ENCODE measurements around the gene DDX46.
A peak's percentile ranks its signal among the peaks of the same experiment; 100 is the strongest.
"Not testable (repeated sequence)": the region's sequence is repeated elsewhere in the genome, so short reads cannot be mapped to it uniquely, and the experiment has no call there.

DDX46 gene

DNA sequence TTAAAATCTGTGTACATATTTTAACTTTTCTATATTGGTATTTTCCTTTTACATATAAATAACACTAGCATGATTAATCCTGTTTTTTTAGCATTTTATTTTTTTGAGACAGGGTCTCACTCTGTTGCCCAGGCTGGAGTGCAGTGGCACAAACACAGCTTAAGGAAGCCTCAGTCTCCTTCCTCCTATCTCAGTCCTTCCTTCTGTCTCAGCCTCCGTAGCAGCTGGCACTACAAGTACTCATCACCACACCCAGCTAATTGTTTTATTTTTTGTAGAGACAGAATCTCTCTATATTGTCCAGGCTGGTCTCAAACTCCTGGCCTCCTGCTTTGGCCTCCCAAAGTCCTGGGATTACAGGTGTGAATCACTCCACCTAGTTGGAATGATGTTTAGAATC lies 85.7 kb downstream of the DDX46 start:
- no peak for DNase-seq (ENCODE audit: low read depth)

DNA sequence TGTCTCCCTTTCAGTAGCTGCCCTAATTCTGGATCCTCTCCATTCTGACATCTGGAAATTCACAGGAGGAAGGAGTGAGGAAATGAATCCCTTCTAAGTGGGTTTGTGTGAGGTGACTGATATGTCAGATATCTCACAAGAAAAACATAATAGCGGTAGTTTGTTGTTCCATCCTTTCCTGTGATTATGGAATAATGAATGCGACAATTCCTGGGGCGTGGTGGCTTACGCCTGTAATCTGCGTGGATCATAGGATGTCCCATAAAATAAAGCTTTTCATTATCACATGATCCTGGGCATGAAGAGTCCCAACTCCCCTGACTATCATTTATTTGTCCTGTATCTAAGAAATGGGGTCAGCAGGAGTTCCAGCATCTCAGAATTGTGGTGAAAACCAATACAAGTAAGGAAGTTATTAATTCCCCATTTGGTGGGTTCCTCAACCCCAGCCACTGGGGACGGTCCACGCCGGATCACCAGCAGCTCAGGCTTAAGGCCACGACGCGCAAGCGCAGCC lies 86.8 kb downstream of the DDX46 start:
- DNase-seq (ENCODE audit: low read depth): peak; percentile 9

DNA sequence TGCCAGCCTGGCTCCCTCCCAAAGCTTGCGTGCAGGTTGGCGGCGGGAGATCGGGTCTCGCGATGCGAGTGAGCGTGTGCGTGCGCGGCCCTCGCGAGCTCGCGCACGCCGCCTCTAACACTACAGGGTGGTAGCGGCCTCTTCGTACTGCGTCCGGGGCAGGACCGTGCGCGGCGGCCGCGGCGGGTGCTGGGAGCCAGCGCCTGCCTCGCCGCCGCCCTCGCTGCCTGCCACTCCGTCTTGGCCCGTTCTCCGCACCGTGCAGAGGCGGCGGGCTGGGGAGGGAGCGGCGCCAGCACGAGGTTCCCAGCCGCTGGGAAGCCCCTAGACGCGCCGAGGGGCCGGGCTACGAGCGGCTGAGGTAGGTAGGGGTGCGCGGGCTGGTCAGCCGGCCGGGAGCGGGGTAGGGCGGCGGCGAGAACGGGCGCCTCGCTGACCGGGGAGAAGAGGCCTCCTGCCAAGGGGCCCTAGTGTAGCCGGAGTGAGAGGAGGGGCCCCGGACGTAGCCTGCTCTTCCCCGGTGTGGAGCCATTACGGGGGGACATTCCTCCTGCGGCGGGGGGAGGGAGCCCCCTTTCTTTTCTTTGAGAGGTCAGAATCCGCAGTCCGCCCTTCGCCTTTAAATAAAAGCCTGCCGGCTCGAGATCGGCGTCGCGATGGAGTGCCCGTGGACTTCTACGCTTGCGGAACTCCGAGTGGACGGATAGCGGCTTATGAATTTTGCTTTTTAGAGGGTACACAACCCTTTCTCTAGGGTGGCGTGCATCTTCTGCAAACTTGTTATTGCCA lies 87.5 kb downstream of the DDX46 start, which contains the start of gene C5orf24:
Gene C5orf24 (plus strand): TSS at position 117 of the 789 bp plus-strand sequence. CDS start 8,933 bp downstream, outside the sequence.
- DNase-seq (ENCODE audit: low read depth): peak; percentile 88

DNA sequence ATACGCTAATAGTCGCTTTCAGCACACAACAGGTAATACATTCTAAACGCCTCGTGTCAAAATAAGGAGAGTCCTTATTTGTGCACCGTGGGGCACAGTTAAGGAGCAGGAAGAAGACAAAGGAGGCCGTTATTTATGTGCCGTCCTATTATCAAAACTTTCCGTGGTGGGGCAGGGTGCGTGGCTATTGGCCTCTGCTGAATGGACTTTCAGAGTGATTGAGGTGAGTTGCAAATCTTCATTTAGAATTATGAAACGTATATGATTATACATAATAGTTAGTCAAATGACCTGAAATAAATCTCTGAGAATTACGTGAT lies 88.0 kb downstream of the DDX46 start:
- DNase-seq (ENCODE audit: low read depth): no peak

DNA sequence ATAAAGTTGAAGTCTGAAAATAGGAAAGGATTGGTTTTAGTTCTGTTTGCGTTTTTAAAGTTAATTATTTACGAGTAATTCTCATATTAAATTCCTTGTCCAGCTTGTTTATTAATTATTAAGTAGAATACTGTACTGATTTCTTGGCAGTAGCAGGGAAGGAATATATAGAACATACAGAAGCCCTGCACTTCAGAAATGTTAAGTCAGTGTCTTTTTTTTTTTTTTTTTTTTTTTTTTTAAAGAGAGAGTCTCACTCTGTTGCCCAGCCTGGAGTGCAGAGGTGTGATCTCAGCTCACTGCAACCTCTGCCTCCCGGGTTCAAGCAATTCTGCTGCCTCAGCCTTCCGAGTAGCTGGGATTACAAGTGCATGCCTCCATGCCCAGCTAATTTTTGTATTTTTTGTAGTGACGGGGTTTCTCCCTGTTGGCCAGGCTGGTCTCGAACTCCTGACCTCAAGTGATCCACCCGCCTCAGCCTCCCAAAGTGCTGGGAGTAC lies 90.9 kb downstream of the DDX46 start:
- not testable (repeated sequence) for DNase-seq (ENCODE audit: low read depth)

DNA sequence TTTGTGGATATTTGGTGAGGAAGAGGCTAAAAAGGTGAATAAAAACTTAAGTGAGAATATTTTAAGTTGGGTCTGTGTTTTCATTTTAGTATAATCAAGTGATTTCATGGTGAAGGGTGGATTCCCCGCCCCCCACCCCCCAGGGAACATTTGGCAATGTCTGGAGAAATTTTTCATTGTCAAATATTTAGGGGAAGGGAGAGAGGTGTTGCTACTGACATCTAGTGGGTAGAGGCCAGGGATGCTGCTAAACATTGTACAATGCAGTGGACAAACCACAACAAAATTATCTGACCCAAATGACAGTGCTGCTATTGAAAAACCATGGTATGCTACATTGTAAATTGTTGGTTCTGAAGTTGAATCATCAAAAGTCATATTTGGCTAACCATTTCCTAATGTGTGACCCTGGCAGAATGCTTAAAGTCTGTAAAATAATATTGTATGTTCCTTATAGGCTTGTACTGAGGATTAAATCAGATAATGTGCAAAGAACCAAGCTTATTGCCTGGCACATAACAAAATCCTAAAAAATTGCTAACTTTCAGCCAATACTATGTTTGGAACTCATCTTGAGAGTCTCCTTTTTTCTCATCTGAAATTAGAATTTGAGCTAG lies 92.8 kb downstream of the DDX46 start:
- peak; percentile 44 for DNase-seq (ENCODE audit: low read depth)

DNA sequence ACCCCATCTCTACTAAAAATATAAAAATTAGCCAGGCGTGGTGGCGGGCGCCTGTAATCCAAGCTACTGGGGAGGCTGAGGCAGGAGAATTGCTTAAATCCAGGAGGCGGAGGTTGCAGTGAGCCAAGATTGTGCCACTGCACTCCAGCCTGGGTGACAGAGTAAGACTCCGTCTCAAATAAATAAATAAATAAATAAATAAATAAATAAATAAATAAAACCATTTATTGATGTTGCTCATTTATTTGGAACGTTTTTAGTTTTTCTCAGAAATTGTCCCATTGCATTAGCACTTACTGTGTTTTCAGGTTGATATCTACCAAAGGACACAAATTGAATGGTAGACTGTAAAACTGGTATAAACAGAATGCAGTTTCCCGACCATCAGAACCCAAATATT lies 97.9 kb downstream of the DDX46 start:
- not testable (repeated sequence) for DNase-seq (ENCODE audit: low read depth)

DNA sequence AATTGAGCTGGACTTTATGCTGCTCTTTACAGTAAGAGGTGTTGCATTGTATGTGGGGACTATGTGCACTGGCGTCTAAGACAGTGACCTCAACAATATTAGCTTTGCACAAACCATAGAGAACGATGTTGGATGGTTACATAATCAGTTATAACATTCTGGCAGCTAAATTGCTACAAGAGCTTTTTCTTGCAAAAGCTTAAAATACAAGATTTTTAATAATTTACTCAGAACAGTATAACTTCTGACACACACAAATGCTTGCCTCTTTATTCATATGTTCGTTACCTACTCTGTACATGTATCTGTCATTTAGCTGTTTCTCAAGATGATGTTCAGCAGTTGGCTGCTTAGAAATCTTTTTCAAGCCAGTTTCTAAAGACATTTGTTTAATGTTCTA lies 98.8 kb downstream of the DDX46 start:
- no peak for DNase-seq (ENCODE audit: low read depth)

DNA sequence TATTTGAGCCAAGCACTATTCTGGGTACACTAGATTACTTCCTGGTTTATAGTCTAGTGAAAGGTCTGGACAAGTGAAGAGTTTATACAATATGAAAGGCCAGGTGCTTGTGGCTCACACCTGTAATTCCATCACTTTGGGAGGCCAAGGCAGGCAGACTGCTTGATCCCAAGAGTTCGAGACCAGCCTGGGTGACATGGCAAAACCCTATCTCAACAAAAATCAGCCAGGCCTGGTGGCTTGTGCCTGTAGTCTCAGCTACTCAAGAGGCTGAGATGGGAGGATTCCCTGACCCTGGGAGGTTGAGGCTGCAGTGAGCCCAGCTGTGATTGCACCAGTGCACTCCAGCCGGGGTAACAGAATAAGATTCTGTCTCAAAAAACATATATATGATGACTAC lies 106.1 kb downstream of the DDX46 start:
- no peak for DNase-seq (ENCODE audit: low read depth)

DNA sequence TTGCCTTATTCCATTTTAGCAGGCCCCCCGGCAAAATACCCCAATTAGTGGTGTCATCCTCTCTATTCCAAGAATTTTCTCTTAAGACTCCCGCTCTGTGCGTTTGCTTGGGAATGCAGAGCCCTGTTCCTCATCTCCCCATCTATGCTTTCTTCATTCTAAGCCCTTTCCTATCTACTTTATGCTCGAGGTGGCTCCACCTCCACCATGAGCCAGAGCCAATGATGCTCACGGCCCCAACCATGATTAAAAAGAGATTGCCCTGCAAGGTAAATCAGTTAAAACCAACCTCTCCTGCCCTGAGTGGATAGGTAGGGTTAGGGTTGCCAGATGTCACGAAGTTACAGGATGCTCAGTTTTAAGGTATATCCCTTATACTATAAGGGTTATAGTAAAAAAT lies 114.9 kb downstream of the DDX46 start:
- DNase-seq (ENCODE audit: low read depth): no peak

DNA sequence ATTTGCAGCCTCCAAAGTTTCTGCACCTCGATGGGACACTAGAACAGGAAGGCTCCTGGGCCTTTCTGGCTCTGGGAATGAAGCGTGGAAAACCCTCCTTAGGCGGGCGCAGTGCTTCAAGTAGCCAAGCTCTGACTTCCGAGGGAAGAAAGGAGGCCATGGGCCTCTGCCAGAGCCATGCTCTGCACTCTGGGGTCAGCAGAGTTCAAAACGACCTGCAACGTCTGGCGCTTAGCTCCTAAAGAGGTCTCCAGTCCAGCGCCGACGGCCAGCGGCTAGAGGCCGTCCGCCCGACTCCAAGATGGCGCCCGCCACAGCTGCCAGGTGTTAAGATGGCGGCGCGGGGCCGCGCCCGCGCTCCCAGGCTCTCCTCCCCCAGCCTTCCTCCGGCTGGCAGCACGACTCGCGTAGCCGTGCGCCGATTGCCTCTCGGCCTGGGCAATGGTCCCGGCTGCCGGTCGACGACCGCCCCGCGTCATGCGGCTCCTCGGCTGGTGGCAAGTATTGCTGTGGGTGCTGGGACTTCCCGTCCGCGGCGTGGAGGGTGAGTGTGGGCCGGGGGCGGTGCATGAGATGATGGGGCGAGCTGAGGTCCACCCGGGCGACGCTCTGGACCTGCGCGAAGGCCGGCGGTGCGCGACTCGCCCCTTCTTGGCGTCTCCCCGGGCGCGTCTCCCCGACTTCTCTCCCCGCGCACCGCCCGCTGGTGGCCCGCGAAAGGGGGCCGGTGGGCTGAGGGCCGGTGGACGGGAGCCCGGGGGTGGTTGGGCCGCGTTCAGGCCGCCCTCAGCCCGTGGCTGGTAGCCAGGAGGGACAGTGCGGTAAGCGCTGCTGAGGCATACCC lies 115.6 kb downstream of the DDX46 start, which contains the start of gene TXNDC15:
Gene TXNDC15 (plus strand): TSS at position 385 of the 844 bp plus-strand sequence. CDS start 57 bp downstream, at position 442.
- peak; percentile 74 for DNase-seq (ENCODE audit: low read depth)

DNA sequence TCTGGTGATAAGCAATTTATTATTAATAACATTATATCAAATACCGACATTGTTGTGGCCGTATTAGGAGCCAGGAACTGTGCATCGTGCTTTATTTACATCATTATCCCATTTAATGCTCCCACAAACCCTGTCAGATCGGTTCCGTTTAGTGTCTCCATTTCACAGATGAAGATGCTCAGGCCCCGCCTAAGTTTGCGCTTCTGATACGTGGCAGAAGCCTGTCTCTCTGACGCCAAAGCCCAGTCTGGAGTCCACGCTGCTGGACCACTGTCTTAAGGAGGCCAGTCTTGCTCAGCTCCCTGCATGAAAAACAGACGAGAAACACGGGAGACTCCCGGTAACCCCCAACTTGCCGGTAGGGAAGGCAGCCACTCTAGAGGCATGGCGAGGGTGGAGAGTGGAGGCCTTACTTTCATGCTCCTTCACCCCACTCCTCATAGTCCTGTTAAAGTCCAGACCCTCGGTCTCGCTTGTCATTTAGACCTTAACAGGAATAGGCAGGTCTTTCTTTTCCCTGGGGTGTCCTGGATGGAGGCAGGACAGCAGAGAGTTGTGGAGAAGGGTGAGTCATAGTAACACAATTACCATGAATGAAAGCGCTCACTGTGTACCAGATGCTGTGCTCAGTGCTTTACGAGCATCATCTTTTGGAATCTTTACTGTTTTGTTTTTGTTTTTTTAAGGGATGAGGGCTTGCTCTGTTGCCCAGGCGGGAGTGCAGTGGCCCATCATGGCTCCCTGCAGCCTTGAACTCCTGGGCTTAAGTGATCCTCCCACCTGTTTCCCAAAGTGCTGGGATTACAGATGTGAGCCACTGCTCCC lies 116.5 kb downstream of the DDX46 start:
- peak; percentile 76 for DNase-seq (ENCODE audit: low read depth)

DNA sequence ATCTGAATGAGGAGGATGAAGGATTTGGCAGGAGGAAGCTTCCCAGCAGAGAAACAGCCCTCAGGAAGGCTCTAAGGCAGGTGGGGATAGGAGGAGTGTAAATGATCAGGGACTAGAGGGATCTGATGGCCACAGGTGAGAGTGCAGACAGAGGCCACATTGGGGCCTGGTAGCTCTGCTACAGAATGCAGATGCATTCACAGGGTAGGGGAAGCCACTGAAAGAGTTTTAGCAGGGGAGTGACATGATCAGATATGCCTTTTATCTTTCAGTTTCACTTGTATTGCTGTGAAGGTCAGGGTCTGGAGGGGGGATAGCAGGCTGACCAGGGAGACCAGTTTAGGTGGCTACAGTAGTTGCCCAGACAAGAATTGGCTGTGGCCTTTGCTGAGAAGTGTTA lies 118.6 kb downstream of the DDX46 start:
- DNase-seq (ENCODE audit: low read depth): no peak

DNA sequence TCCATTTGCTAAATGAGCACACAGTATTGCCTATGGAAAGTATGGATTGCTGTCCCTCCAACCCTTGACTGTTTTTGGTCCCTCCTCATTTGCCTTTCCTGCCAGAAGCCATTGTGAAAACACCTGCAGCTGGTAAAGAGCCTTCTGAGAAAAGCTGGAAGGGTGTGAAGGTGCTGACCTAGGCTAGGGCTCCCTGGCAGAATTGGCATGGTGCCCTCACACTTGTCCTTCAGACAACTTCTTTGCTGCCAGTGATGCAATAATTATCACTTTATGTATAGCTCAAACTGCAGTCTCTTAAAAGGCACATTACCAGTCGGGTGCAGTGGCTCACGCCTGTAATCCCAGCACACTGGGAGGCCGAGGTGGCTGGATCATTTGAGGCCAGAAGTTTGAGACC lies 119.8 kb downstream of the DDX46 start:
- DNase-seq (ENCODE audit: low read depth): no peak

DNA sequence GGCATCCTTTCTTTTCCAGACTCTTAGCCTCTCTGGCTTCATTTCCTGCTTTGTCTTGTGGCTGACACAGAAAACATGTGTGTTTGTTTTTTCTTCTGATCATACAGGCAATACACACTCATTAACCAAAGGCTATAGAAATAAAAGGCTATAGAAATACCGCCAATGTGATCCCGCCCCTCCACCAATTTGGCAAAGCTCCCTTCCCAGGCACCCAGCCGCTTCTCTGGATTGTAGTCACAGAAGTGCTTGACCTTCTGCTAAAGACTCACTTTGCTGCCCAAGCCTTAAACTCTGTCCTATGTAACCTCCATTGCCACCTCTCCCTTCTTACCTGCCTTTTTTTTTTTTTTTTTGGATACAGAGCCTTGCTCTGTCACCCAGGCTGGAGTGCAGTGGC lies 120.9 kb downstream of the DDX46 start:
- no peak for DNase-seq (ENCODE audit: low read depth)

Measured in stromal cell of bone marrow (primary cell).